Measurements from ENCODE around the gene NID1.

NID1 gene

GRCh38 chr1:236024641-236025040, 40.2 kb downstream of the NID1 start:
- no peaks in the 10 kb centered on the region for H3K36me3 ChIP-seq (ENCODE audit: control insufficient read depth, insufficient read depth, low read length)
- H3K9me3 ChIP-seq (ENCODE audit: control insufficient read depth, low read length) = no peaks in the 10 kb centered on the region
- H3K4me3 ChIP-seq (ENCODE audit: low read depth, low read length) = no peak overlapping the region
- H3K79me2 ChIP-seq = no peaks in the 10 kb centered on the region
- no peak for TF ChIP-seq CTCF (IDR thresholded peaks at IDR 0.05)
- H3K4me1 ChIP-seq = no peaks in the 10 kb centered on the region
- H2AFZ ChIP-seq = no peak overlapping the region
- H3K27me3 ChIP-seq (ENCODE audit: control insufficient read depth, insufficient read depth, low read length) = no peaks in the 10 kb centered on the region
- no peak overlapping the region for H3K27ac ChIP-seq
- no peak overlapping the region for H3K4me2 ChIP-seq (ENCODE audit: low read length)
- no peak overlapping the region for H3K9ac ChIP-seq

GRCh38 chr1:236023926-236024565, 40.8 kb downstream of the NID1 start:
- Histone ChIP-seq H3K9ac (no peak overlapping the region), H3K79me2 (no peaks in the 10 kb centered on the region), H3K36me3 (ENCODE audit: control insufficient read depth, insufficient read depth, low read length) (no peaks in the 10 kb centered on the region), H3K4me1 (no peaks in the 10 kb centered on the region), H3K27me3 (ENCODE audit: control insufficient read depth, insufficient read depth, low read length) (no peaks in the 10 kb centered on the region), H3K4me3 (ENCODE audit: low read depth, low read length) (no peak overlapping the region), H3K9me3 (ENCODE audit: control insufficient read depth, low read length) (no peaks in the 10 kb centered on the region), H3K27ac (no peak overlapping the region), H3K4me2 (ENCODE audit: low read length) (no peak overlapping the region), H2AFZ (no peak overlapping the region)
- no peak for TF ChIP-seq CTCF (IDR thresholded peaks at IDR 0.05)

GRCh38 chr1:236021424-236022135, 43.3 kb downstream of the NID1 start:
- H3K79me2 ChIP-seq = no peaks in the 10 kb centered on the region
- no peak overlapping the region for H3K27ac ChIP-seq
- no peak overlapping the region for H3K9ac ChIP-seq
- H3K9me3 ChIP-seq (ENCODE audit: control insufficient read depth, low read length) = no peaks in the 10 kb centered on the region
- no peak overlapping the region for H3K4me3 ChIP-seq (ENCODE audit: low read depth, low read length)
- H3K27me3 ChIP-seq (ENCODE audit: control insufficient read depth, insufficient read depth, low read length) = no peaks in the 10 kb centered on the region
- no peak overlapping the region for H2AFZ ChIP-seq
- no peaks in the 10 kb centered on the region for H3K4me1 ChIP-seq
- H3K4me2 ChIP-seq (ENCODE audit: low read length) = no peak overlapping the region
- TF ChIP-seq CTCF (IDR thresholded peaks at IDR 0.05) = no peak
- H3K36me3 ChIP-seq (ENCODE audit: control insufficient read depth, insufficient read depth, low read length) = no peaks in the 10 kb centered on the region

- H3K9ac ChIP-seq = no peak overlapping the region
- H3K36me3 ChIP-seq (ENCODE audit: control insufficient read depth, insufficient read depth, low read length) = no peaks in the 10 kb centered on the region
- no peaks in the 10 kb centered on the region for H3K4me1 ChIP-seq
- no peak overlapping the region for H3K4me2 ChIP-seq (ENCODE audit: low read length)
- no peaks in the 10 kb centered on the region for H3K79me2 ChIP-seq
- no peak overlapping the region for H2AFZ ChIP-seq
- H3K27me3 ChIP-seq (ENCODE audit: control insufficient read depth, insufficient read depth, low read length) = no peaks in the 10 kb centered on the region
- no peak for TF ChIP-seq CTCF (IDR thresholded peaks at IDR 0.05)
- H3K27ac ChIP-seq = no peak overlapping the region
- no peaks in the 10 kb centered on the region for H3K9me3 ChIP-seq (ENCODE audit: control insufficient read depth, low read length)
- H3K4me3 ChIP-seq (ENCODE audit: low read depth, low read length) = no peak overlapping the region
Observed at GRCh38 chr1:236020359-236021219, 44.3 kb downstream of the NID1 start.

Data from parathyroid adenoma (tissue), 2 donors.